IMR-90 (cell line): ENCODE data around the gene GRIA2. TPM values are rescaled to one million over a fixed set of nuclear protein-coding genes. Genes with fewer than 3 reads are reported as not detected.

ENCODE experiments used
- ATAC-seq: fragments of 200-7000 bp; cut with Tn5 transposase; 2 replicates; pipeline ENCODE4 v1.9.1; 2020; ENCODE audit warnings: low read depth, mild to moderate bottlenecking, moderate library complexity
- BruUV-seq: library from RNA; stranded (reverse); fragments of 400-500 nt; replicated peaks from 2 replicates; lab custom pipeline; 2021; lab: Mats Ljungman, UMichigan
- CTCF ChIA-PET: fragments of 300-600 bp; formaldehyde crosslinking; extraction: SDS; loops from one replicate; lab custom pipeline; 2021; ENCODE audit warnings: antibody characterized with exemption; lab: Yijun Ruan, JAX
- POLR2A ChIA-PET: fragments of 300-600 bp; sonication (Branson Sonifier 250); formaldehyde crosslinking; loops from one replicate; lab custom pipeline; 2022; ENCODE audit warnings: antibody characterized with exemption; ENCODE audit not compliant: unreplicated experiment; lab: Charles Lee
- DNase-seq: peaks from one replicate; pipeline ENCODE4 v3.0.0; 2013
- H2AFZ ChIP-seq: replicated peaks from 2 replicates; pipeline ENCODE3; 2013; ENCODE audit warnings: low read length, mild to moderate bottlenecking; ENCODE audit not compliant: poor library complexity
- H2AK5ac ChIP-seq: 2 replicates; pipeline ENCODE4 v1.6.1; 2013; ENCODE audit warnings: low read depth, low read length, inconsistent platforms
- H2AK9ac ChIP-seq: replicated peaks from 2 replicates; pipeline ENCODE3; 2013; ENCODE audit warnings: mild to moderate bottlenecking, low read depth, low read length, moderate library complexity; ENCODE audit not compliant: poor library complexity
- H2BK120ac ChIP-seq: 2 replicates; pipeline ENCODE4 v1.6.1; 2013; ENCODE audit warnings: low read depth, low read length, inconsistent platforms
- H2BK15ac ChIP-seq: 3 replicates; pipeline ENCODE4 v1.6.1; 2013; ENCODE audit warnings: low read depth, low read length, inconsistent platforms
- H2BK20ac ChIP-seq: 2 replicates; pipeline ENCODE4 v1.6.1; 2013; ENCODE audit warnings: low read depth, mild to moderate bottlenecking, inconsistent platforms, low read length, moderate library complexity
- H2BK5ac ChIP-seq: 2 replicates; pipeline ENCODE4 v1.6.1; 2013; ENCODE audit warnings: mild to moderate bottlenecking, low read depth, low read length, inconsistent platforms; ENCODE audit not compliant: poor library complexity, severe bottlenecking
- H3K14ac ChIP-seq: replicated peaks from 2 replicates; pipeline ENCODE4 v1.6.1; 2013; ENCODE audit warnings: low read depth, low read length, inconsistent platforms
- H3K18ac ChIP-seq: 2 replicates; pipeline ENCODE4 v1.6.1; 2013; ENCODE audit warnings: low read depth, low read length, control low read depth
- H3K23ac ChIP-seq: 2 replicates; pipeline ENCODE4 v1.6.1; 2013; ENCODE audit warnings: low read depth, low read length, inconsistent platforms
- H3K27ac ChIP-seq: 2 replicates; pipeline ENCODE4 v1.5.1; 2013; ENCODE audit warnings: mild to moderate bottlenecking, control low read depth, low read length; ENCODE audit not compliant: insufficient read depth
- H3K27me3 ChIP-seq: 2 replicates; pipeline ENCODE4 v1.6.1; 2013; ENCODE audit warnings: low read length; ENCODE audit not compliant: control insufficient read depth, insufficient read depth
- H3K36me3 ChIP-seq: 2 replicates; pipeline ENCODE4 v1.6.1; 2013; ENCODE audit warnings: low read length, mixed read lengths; ENCODE audit not compliant: control insufficient read depth, insufficient read depth
- H3K4ac ChIP-seq: 2 replicates; pipeline ENCODE4 v1.6.1; 2013; ENCODE audit warnings: low read depth, low read length, inconsistent platforms
- H3K4me1 ChIP-seq: 2 replicates; pipeline ENCODE4 v1.6.1; 2013; ENCODE audit warnings: low read length, mixed read lengths; ENCODE audit not compliant: control insufficient read depth, insufficient read depth
- H3K4me2 ChIP-seq: 2 replicates; pipeline ENCODE4 v1.6.1; 2013; ENCODE audit warnings: low read depth, mild to moderate bottlenecking, control low read depth, low read length, moderate library complexity
- H3K4me3 ChIP-seq: 2 replicates; pipeline ENCODE4 v1.5.1; 2013; ENCODE audit warnings: low read depth, mild to moderate bottlenecking, control low read depth, low read length, moderate library complexity; ENCODE audit not compliant: insufficient read depth
- H3K56ac ChIP-seq: 2 replicates; pipeline ENCODE4 v1.6.1; 2013; ENCODE audit warnings: low read length, inconsistent platforms; ENCODE audit not compliant: insufficient read depth; ENCODE audit errors: extremely low read depth
- H3K79me1 ChIP-seq, 2 experiments: 2 replicates each; pipeline ENCODE4 v1.6.1; 2013; ENCODE audit warnings: low read length in 2 of 2, inconsistent platforms in 1 of 2, low read depth in 1 of 2
- H3K9ac ChIP-seq: 2 replicates; pipeline ENCODE4 v1.6.1; 2013; ENCODE audit warnings: low read depth, low read length, control low read depth
- H3K9me1 ChIP-seq: 2 replicates; pipeline ENCODE4 v1.6.1; 2013; ENCODE audit warnings: low read length, inconsistent platforms; ENCODE audit not compliant: insufficient read depth
- H3K9me3 ChIP-seq: 2 replicates; pipeline ENCODE4 v1.6.1; 2013; ENCODE audit warnings: low read length; ENCODE audit not compliant: control insufficient read depth, insufficient read depth
- H4K20me1 ChIP-seq: 2 replicates; pipeline ENCODE4 v1.6.1; 2013; ENCODE audit warnings: low read length, inconsistent platforms; ENCODE audit not compliant: insufficient read depth
- H4K5ac ChIP-seq: 2 replicates; pipeline ENCODE4 v1.6.1; 2013; ENCODE audit warnings: mild to moderate bottlenecking, low read depth, low read length, control low read depth
- H4K8ac ChIP-seq, 2 experiments: 2 replicates each; pipeline ENCODE4 v1.6.1; 2013; ENCODE audit warnings: low read depth in 2 of 2, low read length in 2 of 2, control low read depth in 1 of 2, inconsistent platforms in 1 of 2
- H4K91ac ChIP-seq: 2 replicates; pipeline ENCODE4 v1.6.1; 2013; ENCODE audit warnings: low read depth, low read length, inconsistent platforms; ENCODE audit not compliant: insufficient read depth
- BHLHE40 ChIP-seq: fragments of 150-350 bp; IDR thresholded peaks from 2 replicates; pipeline ENCODE4 v1.6.1; 2016; ENCODE audit warnings: mild to moderate bottlenecking, low read depth, low read length
- CEBPB ChIP-seq: IDR thresholded peaks from 2 replicates; pipeline ENCODE4 v1.6.1; 2012; ENCODE audit warnings: low read depth, low read length, improper control_type of control experiment
- CHD1 ChIP-seq: IDR thresholded peaks from 2 replicates; pipeline ENCODE4 v1.6.1; 2012; ENCODE audit warnings: low read depth, low read length, improper control_type of control experiment
- FOS ChIP-seq: fragments of 150-350 bp; IDR thresholded peaks from 2 replicates; pipeline ENCODE4 v1.6.1; 2016; ENCODE audit warnings: low read depth, low read length
- MAZ ChIP-seq: IDR thresholded peaks from 2 replicates; pipeline ENCODE4 v1.6.1; 2012; ENCODE audit warnings: low read depth, mild to moderate bottlenecking, low read length, improper control_type of control experiment, moderate library complexity, borderline replicate concordance
- MXI1 ChIP-seq: IDR thresholded peaks from 2 replicates; pipeline ENCODE4 v1.6.1; 2012; ENCODE audit warnings: low read depth, mild to moderate bottlenecking, low read length, moderate library complexity, borderline replicate concordance
- NFE2L2 ChIP-seq: fragments of 150-350 bp; IDR thresholded peaks from 2 replicates; pipeline ENCODE4 v1.6.1; 2016; ENCODE audit warnings: low read depth, mild to moderate bottlenecking, low read length
- POLR2A ChIP-seq: IDR thresholded peaks from 2 replicates; pipeline ENCODE4 v1.6.1; 2012; ENCODE audit warnings: mild to moderate bottlenecking, low read depth, low read length
- RAD21 ChIP-seq: IDR thresholded peaks from 2 replicates; pipeline ENCODE4 v1.6.1; 2012; ENCODE audit warnings: low read length, improper control_type of control experiment
- RCOR1 ChIP-seq: IDR thresholded peaks from 2 replicates; pipeline ENCODE4 v1.6.1; 2012; ENCODE audit warnings: mild to moderate bottlenecking, low read length, improper control_type of control experiment; ENCODE audit not compliant: insufficient replicate concordance
- RFX5 ChIP-seq: IDR thresholded peaks from 2 replicates; pipeline ENCODE4 v1.8.0; 2012; ENCODE audit warnings: low read depth, mild to moderate bottlenecking, low read length, moderate library complexity
- SMC3 ChIP-seq: fragments of 150-350 bp; IDR thresholded peaks from 2 replicates; pipeline ENCODE4 v1.6.1; 2016; ENCODE audit warnings: low read depth, mild to moderate bottlenecking, antibody characterized with exemption, low read length, moderate library complexity
- WGBS, 2 experiments: methylation state at CpG; one replicate each; pipeline versions ENCODE4 v1.1.5 to v1.1.7; 2013; ENCODE audit warnings: missing lambda C conversion rate in 2 of 2; ENCODE audit not compliant: insufficient read length in 1 of 2; ENCODE audit errors: extremely low coverage in 2 of 2; 5-methylcytosine and 5-hydroxymethylcytosine counted together
- dilution Hi-C: fragments of 300-500 bp; cut with HindIII; formaldehyde crosslinking; loops from one replicate; pipeline ENCODE4 v1.14.3; 2018; ENCODE audit warnings: low sequenced_read_pairs; ENCODE audit not compliant: unreplicated experiment
- in situ Hi-C: fragments of 300-500 bp; cut with MboI; formaldehyde crosslinking; loops from 3 replicates; pipeline ENCODE4 v1.14.3; 2019; ENCODE audit warnings: low sequenced_read_pairs, inconsistent platforms, mixed read lengths
- intact Hi-C: fragments of 100-400 bp; cut with micrococcal nuclease; formaldehyde crosslinking; loops from 2 replicates; pipeline ENCODE4 v1.10.0; 2022
- polyA plus RNA-seq, 3 experiments: library from polyadenylated mRNA; depleted of rRNA; stranded (reverse); fragments of >200 nt; gene quantifications; 2 replicates each; pipeline ENCODE4 v1.2.3, GENCODE V29; 2012; ENCODE audit warnings: low replicate concordance in 1 of 3
- total RNA-seq: library from RNA; depleted of rRNA; stranded (reverse); fragments of >200 nt; gene quantifications from 2 replicates; pipeline ENCODE4 v1.2.3, GENCODE V29; 2012
- TF ChIP-seq, protein P1 (sequence below): fragments of 150-350 bp; IDR thresholded peaks from 2 replicates; pipeline ENCODE4 v1.6.1; 2016; ENCODE audit warnings: low read depth, mild to moderate bottlenecking, low read length, moderate library complexity, borderline replicate concordance
- TF ChIP-seq, protein P2 (sequence below): conservative IDR thresholded peaks from 2 replicates; pipeline ENCODE4 v1.5.1; 2012; ENCODE audit warnings: mild to moderate bottlenecking, low read depth, low read length, improper control_type of control experiment

GRIA2 gene
- total and polyA plus RNA-seq, 2 of the 4 experiments (the other 2 are of a cell fraction) = not detected

DNA sequence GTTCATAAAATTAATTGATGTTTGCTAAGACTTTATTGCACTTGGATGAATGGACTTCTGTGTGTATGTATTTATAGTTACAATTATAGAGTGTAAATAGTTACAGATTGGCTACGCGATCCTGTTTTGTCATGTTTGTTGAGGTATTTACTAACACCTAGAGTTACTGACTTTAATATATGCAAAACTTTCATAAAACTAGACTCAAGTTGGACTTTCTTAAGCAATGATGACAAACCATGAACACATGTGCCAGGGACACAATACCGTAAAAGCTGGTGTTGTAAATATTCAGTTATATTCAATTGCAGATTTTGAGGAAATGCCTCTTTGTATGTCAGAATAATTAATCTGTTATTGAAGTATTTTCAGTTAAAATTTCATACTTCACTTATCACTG lies 6.1 kb downstream of the GRIA2 start:
- no peaks in the 10 kb centered on the region for H3K9me1 ChIP-seq
- intact Hi-C loops = no loop called here
- H2AK5ac ChIP-seq = no peak overlapping the region
- TF ChIP-seq, protein P1, sequence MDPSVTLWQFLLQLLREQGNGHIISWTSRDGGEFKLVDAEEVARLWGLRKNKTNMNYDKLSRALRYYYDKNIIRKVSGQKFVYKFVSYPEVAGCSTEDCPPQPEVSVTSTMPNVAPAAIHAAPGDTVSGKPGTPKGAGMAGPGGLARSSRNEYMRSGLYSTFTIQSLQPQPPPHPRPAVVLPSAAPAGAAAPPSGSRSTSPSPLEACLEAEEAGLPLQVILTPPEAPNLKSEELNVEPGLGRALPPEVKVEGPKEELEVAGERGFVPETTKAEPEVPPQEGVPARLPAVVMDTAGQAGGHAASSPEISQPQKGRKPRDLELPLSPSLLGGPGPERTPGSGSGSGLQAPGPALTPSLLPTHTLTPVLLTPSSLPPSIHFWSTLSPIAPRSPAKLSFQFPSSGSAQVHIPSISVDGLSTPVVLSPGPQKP = no peak
- TF ChIP-seq POLR2A = no peak
- no peak for TF ChIP-seq CHD1
- no peak for TF ChIP-seq SMC3
- TF ChIP-seq, protein P2, sequence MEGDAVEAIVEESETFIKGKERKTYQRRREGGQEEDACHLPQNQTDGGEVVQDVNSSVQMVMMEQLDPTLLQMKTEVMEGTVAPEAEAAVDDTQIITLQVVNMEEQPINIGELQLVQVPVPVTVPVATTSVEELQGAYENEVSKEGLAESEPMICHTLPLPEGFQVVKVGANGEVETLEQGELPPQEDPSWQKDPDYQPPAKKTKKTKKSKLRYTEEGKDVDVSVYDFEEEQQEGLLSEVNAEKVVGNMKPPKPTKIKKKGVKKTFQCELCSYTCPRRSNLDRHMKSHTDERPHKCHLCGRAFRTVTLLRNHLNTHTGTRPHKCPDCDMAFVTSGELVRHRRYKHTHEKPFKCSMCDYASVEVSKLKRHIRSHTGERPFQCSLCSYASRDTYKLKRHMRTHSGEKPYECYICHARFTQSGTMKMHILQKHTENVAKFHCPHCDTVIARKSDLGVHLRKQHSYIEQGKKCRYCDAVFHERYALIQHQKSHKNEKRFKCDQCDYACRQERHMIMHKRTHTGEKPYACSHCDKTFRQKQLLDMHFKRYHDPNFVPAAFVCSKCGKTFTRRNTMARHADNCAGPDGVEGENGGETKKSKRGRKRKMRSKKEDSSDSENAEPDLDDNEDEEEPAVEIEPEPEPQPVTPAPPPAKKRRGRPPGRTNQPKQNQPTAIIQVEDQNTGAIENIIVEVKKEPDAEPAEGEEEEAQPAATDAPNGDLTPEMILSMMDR = no peak
- no peak for TF ChIP-seq NFE2L2
- TF ChIP-seq FOS = no peak
- no peak for TF ChIP-seq CEBPB
- TF ChIP-seq MAZ = no peak
- no peak for TF ChIP-seq RCOR1
- no peak for TF ChIP-seq MXI1
- no peak for TF ChIP-seq RFX5
- no peak for TF ChIP-seq BHLHE40
- TF ChIP-seq RAD21 = no peak
- no CpG with 5 or more reads among the region's 3 CpGs for WGBS, 2 experiments
- no peak overlapping the region for H3K4ac ChIP-seq
- no peak for DNase-seq
- H2AK9ac ChIP-seq = no peak overlapping the region
- no peak overlapping the region for H3K4me2 ChIP-seq
- no peaks in the 10 kb centered on the region for H3K79me1 ChIP-seq
- H4K20me1 ChIP-seq = no peaks in the 10 kb centered on the region
- no peak overlapping the region for H3K23ac ChIP-seq
- ChIA-PET CTCF (interaction anchor here (0.6 kb wide), 1 partner anchor 1855 kb away, joined by 3 read pairs; no protein-coding TSS in a partner anchor), POLR2A (no interaction called here)
- in situ Hi-C loops = no loop called here
- no peak overlapping the region for H3K18ac ChIP-seq
- H3K9me3 ChIP-seq = no peaks in the 10 kb centered on the region; the same call in 1 of the 2 replicates
- no peak overlapping the region for H2BK15ac ChIP-seq
- no peak overlapping the region for H2BK5ac ChIP-seq
- no peak overlapping the region for H4K5ac ChIP-seq
- H3K4me3 ChIP-seq = no peak overlapping the region
- dilution Hi-C loops = no loop called here
- no peak overlapping the region for H3K14ac ChIP-seq
- no peaks in the 10 kb centered on the region for H3K36me3 ChIP-seq
- H4K91ac ChIP-seq = no peak overlapping the region
- H2BK120ac ChIP-seq = no peak overlapping the region
- H2BK20ac ChIP-seq = no peak overlapping the region
- BruUV-seq = no TSS peak
- H3K9ac ChIP-seq = no peak overlapping the region
- no peak overlapping the region for H3K56ac ChIP-seq
- H2AFZ ChIP-seq = no peak overlapping the region
- H3K27me3 ChIP-seq = peaks cover 15% of the 10 kb centered on the region
- H3K27ac ChIP-seq = no peak overlapping the region
- ATAC-seq = no peak
- peaks cover 1% of the 10 kb centered on the region; the same call in 1 of the 2 replicates for H3K4me1 ChIP-seq
- no peak overlapping the region for H4K8ac ChIP-seq
